C4-2B (cell line): Measurements from ENCODE around the gene FOXC2.

Source experiments
- CTCF ChIP-seq: fragments of 450-650 bp; conservative IDR thresholded peaks from 2 replicates; pipeline ENCODE4 v1.5.1; 2017; ENCODE audit warnings: mild to moderate bottlenecking
- ZFX ChIP-seq: fragments of 450-650 bp; IDR thresholded peaks from 2 replicates; pipeline ENCODE4 v1.6.1; 2017

GRCh38 chr16:86540894-86541293 is 25.7 kb upstream of the FOXC2 start:
- TF ChIP-seq CTCF (no peak), ZFX (no peak)
